Measurements from ENCODE around the gene PITPNM3. TPM values are rescaled to one million over a fixed set of nuclear protein-coding genes. Genes with fewer than 3 reads are reported as not detected.
"Not testable (repeated sequence)": the region's sequence is repeated elsewhere in the genome, so short reads cannot be mapped to it uniquely, and the experiment has no call there.

PITPNM3 gene
- total RNA-seq, 1 donor from 2014 or later: 20.1 TPM

- ATAC-seq: no peak
Measured at GRCh38 chr17:6498356-6498755, 58.0 kb downstream of the PITPNM3 start.

- peak; percentile 5 for ATAC-seq
Measured at GRCh38 chr17:6497496-6498221, 58.7 kb downstream of the PITPNM3 start.

- ATAC-seq: no peak
Measured at GRCh38 chr17:6496640-6497441, 59.5 kb downstream of the PITPNM3 start.

GRCh38 chr17:6496116-6496481, 60.3 kb downstream of the PITPNM3 start:
- no peak for ATAC-seq

GRCh38 chr17:6495450-6496115, 60.8 kb downstream of the PITPNM3 start:
- ATAC-seq: no peak

- ATAC-seq: peak; percentile 72
Measured at GRCh38 chr17:6494239-6494941, 62.0 kb downstream of the PITPNM3 start.

GRCh38 chr17:6492892-6493674, 63.3 kb downstream of the PITPNM3 start:
- no peak for ATAC-seq

- no peak for ATAC-seq
Measured at GRCh38 chr17:6491071-6491700, 65.2 kb downstream of the PITPNM3 start.

- ATAC-seq: no peak
Measured at GRCh38 chr17:6489016-6489550, 67.3 kb downstream of the PITPNM3 start.

- ATAC-seq: no peak
Measured at GRCh38 chr17:6488008-6488539, 68.3 kb downstream of the PITPNM3 start.

- ATAC-seq: peak; percentile 30
Measured at GRCh38 chr17:6487251-6488007, 68.9 kb downstream of the PITPNM3 start.

GRCh38 chr17:6485646-6486412, 70.5 kb downstream of the PITPNM3 start:
- no peak for ATAC-seq

- no peak for ATAC-seq
Measured at GRCh38 chr17:6483507-6483906, 72.8 kb downstream of the PITPNM3 start.

- not testable (repeated sequence) for ATAC-seq
Measured at GRCh38 chr17:6482796-6483195, 73.6 kb downstream of the PITPNM3 start.

- no peak for ATAC-seq
Measured at GRCh38 chr17:6482105-6482455, 74.3 kb downstream of the PITPNM3 start.

GRCh38 chr17:6480303-6480675, 76.1 kb downstream of the PITPNM3 start:
- no peak for ATAC-seq

GRCh38 chr17:6479622-6480302, 76.6 kb downstream of the PITPNM3 start:
- ATAC-seq: no peak

- no peak for ATAC-seq
Measured at GRCh38 chr17:6478486-6478885, 77.9 kb downstream of the PITPNM3 start.

- ATAC-seq: no peak
Measured at GRCh38 chr17:6477831-6478383, 78.4 kb downstream of the PITPNM3 start.

All from esophagus mucosa (tissue), 1 donor.